Liver (tissue), 9 donors: ENCODE measurements around the gene NAP1L4. TPM values are rescaled to one million over a fixed set of nuclear protein-coding genes. Genes with fewer than 3 reads are reported as not detected.

ENCODE experiments used
- DNase-seq: peaks from one replicate; pipeline ENCODE4 v3.0.0-alpha.2; 2017; ENCODE audit warnings: low spot score
- H3K27ac ChIP-seq, 2 donors: one replicate each; pipeline ENCODE4 v1.7.0; 2013; ENCODE audit warnings: inconsistent platforms in 2 of 2, low read length in 2 of 2, control low read depth in 1 of 2, low read depth in 1 of 2, mild to moderate bottlenecking in 1 of 2
- H3K27me3 ChIP-seq, 4 donors: one replicate each; pipeline versions ENCODE4 v1.6.1 to v1.7.0; 2013; ENCODE audit warnings: low read length in 3 of 4, inconsistent platforms in 1 of 4, mild to moderate bottlenecking in 1 of 4, moderate library complexity in 1 of 4; ENCODE audit not compliant: control insufficient read depth in 4 of 4, insufficient read depth in 4 of 4
- H3K36me3 ChIP-seq, 4 donors: one replicate each; pipeline versions ENCODE4 v1.6.1 to v1.7.0; 2013; ENCODE audit warnings: low read length in 3 of 4, mild to moderate bottlenecking in 3 of 4, low read depth in 1 of 4, moderate library complexity in 1 of 4; ENCODE audit not compliant: control insufficient read depth in 4 of 4, insufficient read depth in 3 of 4
- H3K4me1 ChIP-seq, 4 donors: one replicate each; pipeline versions ENCODE4 v1.6.1 to v1.7.0; 2013; ENCODE audit warnings: low read length in 3 of 4, mild to moderate bottlenecking in 3 of 4, moderate library complexity in 1 of 4; ENCODE audit not compliant: control insufficient read depth in 4 of 4, insufficient read depth in 4 of 4
- H3K4me3 ChIP-seq, 3 donors: one replicate each; pipeline versions ENCODE4 v1.6.1 to v1.7.0; 2013; ENCODE audit warnings: low read length in 3 of 3, control low read depth in 1 of 3, low read depth in 1 of 3, mild to moderate bottlenecking in 1 of 3
- H3K9ac ChIP-seq, 2 donors: one replicate each; pipeline ENCODE4 v1.7.0; 2013; ENCODE audit warnings: low read length in 2 of 2, mild to moderate bottlenecking in 2 of 2, moderate library complexity in 2 of 2, control low read depth in 1 of 2, low read depth in 1 of 2
- H3K9me3 ChIP-seq, 4 donors: one replicate each; pipeline versions ENCODE4 v1.6.1 to v1.7.0; 2013; ENCODE audit warnings: low read length in 3 of 4; ENCODE audit not compliant: control insufficient read depth in 4 of 4
- ATF3 ChIP-seq: IDR thresholded peaks from 2 replicates; pipeline ENCODE4 v1.6.1; 2016; ENCODE audit warnings: antibody characterized with exemption
- CTCF ChIP-seq: fragments of 150-350 bp; IDR thresholded peaks from 2 replicates; pipeline ENCODE4 v1.5.1; 2017; ENCODE audit warnings: improper control_type of control experiment, low read depth, low read length; ENCODE audit not compliant: missing input control
- EGR1 ChIP-seq, 2 donors: IDR thresholded peaks; 2 replicates each; pipeline ENCODE4 v1.6.1; 2016 to 2018; ENCODE audit warnings: antibody characterized with exemption in 2 of 2, low read depth in 2 of 2
- FOXA1 ChIP-seq: IDR thresholded peaks from 2 replicates; pipeline ENCODE4 v1.6.1; 2016; ENCODE audit warnings: antibody characterized with exemption
- FOXA2 ChIP-seq: IDR thresholded peaks from 2 replicates; pipeline ENCODE4 v1.6.1; 2016; ENCODE audit warnings: antibody characterized with exemption
- GABPA ChIP-seq, 2 donors: IDR thresholded peaks in 1 of 2; conservative IDR thresholded peaks in 1 of 2; 2 replicates each; pipeline ENCODE4 v1.6.1; 2016; ENCODE audit warnings: antibody characterized with exemption in 2 of 2, mild to moderate bottlenecking in 1 of 2, moderate library complexity in 1 of 2
- HNF4A ChIP-seq, 2 donors: conservative IDR thresholded peaks; 2 replicates each; pipeline ENCODE4 v1.6.1; 2016; ENCODE audit warnings: antibody characterized with exemption in 2 of 2, mild to moderate bottlenecking in 2 of 2
- HNF4G ChIP-seq: IDR thresholded peaks from 2 replicates; pipeline ENCODE4 v1.6.1; 2016; ENCODE audit warnings: antibody characterized with exemption
- JUND ChIP-seq, 2 donors: IDR thresholded peaks; 2 replicates each; pipeline ENCODE4 v1.6.1; 2016; ENCODE audit warnings: antibody characterized with exemption in 2 of 2
- MAX ChIP-seq: IDR thresholded peaks from 2 replicates; pipeline ENCODE4 v1.6.1; 2016; ENCODE audit warnings: antibody characterized with exemption
- NR2F2 ChIP-seq: IDR thresholded peaks from 2 replicates; pipeline ENCODE4 v1.6.1; 2016; ENCODE audit warnings: antibody characterized with exemption
- RAD21 ChIP-seq, 2 donors: IDR thresholded peaks; 2 replicates each; pipeline ENCODE4 v1.6.1; 2016; ENCODE audit warnings: antibody characterized with exemption in 2 of 2, mild to moderate bottlenecking in 2 of 2
- REST ChIP-seq: IDR thresholded peaks from 2 replicates; pipeline ENCODE4 v1.6.1; 2016; ENCODE audit warnings: antibody characterized with exemption, mild to moderate bottlenecking
- RXRA ChIP-seq, 2 donors: IDR thresholded peaks; 2 replicates each; pipeline ENCODE4 v1.6.1; 2017 to 2018; ENCODE audit warnings: antibody characterized with exemption in 2 of 2, mild to moderate bottlenecking in 1 of 2
- SP1 ChIP-seq: IDR thresholded peaks from 2 replicates; pipeline ENCODE4 v1.6.1; 2018; ENCODE audit warnings: antibody characterized with exemption, mild to moderate bottlenecking
- TAF1 ChIP-seq: conservative IDR thresholded peaks from 2 replicates; pipeline ENCODE4 v1.6.1; 2016; ENCODE audit warnings: antibody characterized with exemption, mild to moderate bottlenecking
- YY1 ChIP-seq: IDR thresholded peaks from 2 replicates; pipeline ENCODE4 v1.6.1; 2016; ENCODE audit warnings: antibody characterized with exemption, mild to moderate bottlenecking
- WGBS: extraction: QIAGEN DNeasy Blood & Tissue Kit; methylation state at CpG from one replicate; pipeline ENCODE4 v1.1.7; 2013; 5-methylcytosine and 5-hydroxymethylcytosine counted together
- polyA plus RNA-seq, 2 donors: library from polyadenylated mRNA; stranded (reverse) in 1 of 2; unstranded in 1 of 2; fragments of 200-250 nt in 1 of 2; fragments of >200 nt in 1 of 2; fragmentation: Nextera tagmentation in 1 of 2; extraction: Ambion mirVana in 1 of 2; gene quantifications; one replicate each; pipeline versions ENCODE4 v1.2.1 to v1.2.3, GENCODE V29; 2013 to 2015
- total RNA-seq, 2 donors: library from RNA; depleted of rRNA; stranded (reverse); fragments of >200 nt; gene quantifications; one replicate each; pipeline ENCODE4 v1.2.3, GENCODE V29; 2014
- TF ChIP-seq, protein P1 (sequence below): IDR thresholded peaks from 2 replicates; pipeline ENCODE4 v1.6.1; 2016; ENCODE audit warnings: antibody characterized with exemption
- donor health status: healthy.
- donor health status: healthy.
- donor health status: healthy.
- donor health status: healthy.
- donor health status: healthy.

Gene NAP1L4
- total and polyA plus RNA-seq, 4 donors = 33.2 to 110 (median 46.7) TPM

- no peak overlapping the region for H3K27ac ChIP-seq
- TF ChIP-seq FOXA1 (no peak), TAF1 (no peak), REST (no peak), JUND (IDR thresholded peaks at IDR 0.05) (no peak), RAD21 (IDR thresholded peaks at IDR 0.05) (no peak), ATF3 (no peak), MAX (no peak), EGR1 (IDR thresholded peaks at IDR 0.05; ENCODE audit: low read depth in 2 of 2) (no peak), HNF4G (no peak), GABPA (IDR thresholded peaks at IDR 0.05 in 1 of 2, conservative IDR thresholded peaks at IDR 0.05 in 1 of 2) (no peak), SP1 (no peak), CTCF (no peak), NR2F2 (no peak)
- TF ChIP-seq, protein P1, sequence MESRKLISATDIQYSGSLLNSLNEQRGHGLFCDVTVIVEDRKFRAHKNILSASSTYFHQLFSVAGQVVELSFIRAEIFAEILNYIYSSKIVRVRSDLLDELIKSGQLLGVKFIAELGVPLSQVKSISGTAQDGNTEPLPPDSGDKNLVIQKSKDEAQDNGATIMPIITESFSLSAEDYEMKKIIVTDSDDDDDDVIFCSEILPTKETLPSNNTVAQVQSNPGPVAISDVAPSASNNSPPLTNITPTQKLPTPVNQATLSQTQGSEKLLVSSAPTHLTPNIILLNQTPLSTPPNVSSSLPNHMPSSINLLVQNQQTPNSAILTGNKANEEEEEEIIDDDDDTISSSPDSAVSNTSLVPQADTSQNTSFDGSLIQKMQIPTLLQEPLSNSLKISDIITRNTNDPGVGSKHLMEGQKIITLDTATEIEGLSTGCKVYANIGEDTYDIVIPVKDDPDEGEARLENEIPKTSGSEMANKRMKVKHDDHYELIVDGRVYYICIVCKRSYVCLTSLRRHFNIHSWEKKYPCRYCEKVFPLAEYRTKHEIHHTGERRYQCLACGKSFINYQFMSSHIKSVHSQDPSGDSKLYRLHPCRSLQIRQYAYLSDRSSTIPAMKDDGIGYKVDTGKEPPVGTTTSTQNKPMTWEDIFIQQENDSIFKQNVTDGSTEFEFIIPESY = no peak
- H3K36me3 ChIP-seq = peaks cover 4 to 78% (median 66%) of the 10 kb centered on the region in 4 donors
- no peaks in the 10 kb centered on the region for H3K4me1 ChIP-seq
- 97% methylated on average over 7 of the region's 7 CpGs for WGBS
- H3K9ac ChIP-seq = no peak overlapping the region
- H3K27me3 ChIP-seq = no peaks in the 10 kb centered on the region
- H3K4me3 ChIP-seq = no peak overlapping the region
- no peaks in the 10 kb centered on the region for H3K9me3 ChIP-seq
- no peak for DNase-seq
Measured at GRCh38 chr11:2960139-2960538, 32.0 kb downstream of the NAP1L4 start.

DNA sequence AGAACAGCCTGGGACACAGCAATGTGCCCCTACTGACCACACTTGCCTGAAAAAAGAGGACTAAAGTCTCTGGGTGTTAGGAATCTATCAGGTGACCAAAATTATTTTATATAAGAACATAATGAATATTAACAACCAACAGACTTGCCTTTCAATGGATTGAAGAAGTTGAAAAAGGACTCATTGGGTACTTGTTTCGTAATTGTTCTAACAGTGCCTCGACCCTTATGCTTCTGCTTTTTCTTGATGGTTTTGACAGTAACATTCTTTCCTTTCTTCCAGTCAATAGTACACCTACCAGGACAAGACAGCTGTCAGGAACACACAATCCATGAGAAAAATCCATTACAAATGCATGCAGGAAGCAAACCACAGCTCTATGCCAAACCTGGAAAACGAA is 33.9 kb downstream of the NAP1L4 start:
- TF ChIP-seq TAF1 (no peak), MAX (no peak), YY1 (no peak), HNF4A (conservative IDR thresholded peaks at IDR 0.05) (no peak), RXRA (IDR thresholded peaks at IDR 0.05) (no peak), FOXA2 (no peak), GABPA (IDR thresholded peaks at IDR 0.05 in 1 of 2, conservative IDR thresholded peaks at IDR 0.05 in 1 of 2) (no peak), JUND (IDR thresholded peaks at IDR 0.05) (no peak), FOXA1 (no peak), NR2F2 (no peak), EGR1 (IDR thresholded peaks at IDR 0.05; ENCODE audit: low read depth in 2 of 2) (no peak), HNF4G (no peak), CTCF (no peak), RAD21 (IDR thresholded peaks at IDR 0.05) (no peak), ATF3 (no peak)
- TF ChIP-seq, protein P1 = no peak
- H3K9ac ChIP-seq = no peak overlapping the region
- 79% methylated on average over 3 of the region's 3 CpGs for WGBS
- peaks cover 8 to 76% (median 67%) of the 10 kb centered on the region in 4 donors for H3K36me3 ChIP-seq
- no peaks in the 10 kb centered on the region for H3K27me3 ChIP-seq
- DNase-seq = no peak
- no peak overlapping the region for H3K4me3 ChIP-seq
- H3K4me1 ChIP-seq = no peaks in the 10 kb centered on the region
- H3K27ac ChIP-seq = no peak overlapping the region
- no peaks in the 10 kb centered on the region for H3K9me3 ChIP-seq
